ENCODE results near the gene LRRC56.

Gene LRRC56

GRCh38 chr11:575313-575995 is 38.1 kb downstream of the LRRC56 start:
- peak; percentile 61 for DNase-seq (ENCODE audit: low spot score)

- DNase-seq (ENCODE audit: low spot score): peak; percentile 94
Observed at GRCh38 chr11:575996-576768, 38.9 kb downstream of the LRRC56 start, which contains the start of gene PHRF1. Gene PHRF1 (plus strand): TSS chr11:576470. CDS start chr11:581513, 5,043 bp downstream.

- no peak for DNase-seq (ENCODE audit: low spot score)
Observed at GRCh38 chr11:576811-577610, 39.7 kb downstream of the LRRC56 start.

GRCh38 chr11:577611-577894 is 40.2 kb downstream of the LRRC56 start:
- no peak for DNase-seq (ENCODE audit: low spot score)

- DNase-seq (ENCODE audit: low spot score): no peak
Observed at GRCh38 chr11:578276-579035, 41.1 kb downstream of the LRRC56 start.

- no peak for DNase-seq (ENCODE audit: low spot score)
Observed at GRCh38 chr11:579830-580601, 42.7 kb downstream of the LRRC56 start.

- no peak for DNase-seq (ENCODE audit: low spot score)
Observed at GRCh38 chr11:581342-581741, 44.0 kb downstream of the LRRC56 start.

GRCh38 chr11:581752-582151 is 44.4 kb downstream of the LRRC56 start:
- DNase-seq (ENCODE audit: low spot score): no peak

GRCh38 chr11:584287-584686 is 47.0 kb downstream of the LRRC56 start:
- DNase-seq (ENCODE audit: low spot score): no peak

GRCh38 chr11:586376-587316 is 49.3 kb downstream of the LRRC56 start:
- no peak for DNase-seq (ENCODE audit: low spot score)

GRCh38 chr11:587546-587945 is 50.2 kb downstream of the LRRC56 start:
- DNase-seq (ENCODE audit: low spot score): no peak

GRCh38 chr11:587978-588380 is 50.7 kb downstream of the LRRC56 start:
- DNase-seq (ENCODE audit: low spot score): no peak

GRCh38 chr11:589798-590197 is 52.5 kb downstream of the LRRC56 start:
- no peak for DNase-seq (ENCODE audit: low spot score)

GRCh38 chr11:590997-591396 is 53.7 kb downstream of the LRRC56 start:
- DNase-seq (ENCODE audit: low spot score): no peak

- no peak for DNase-seq (ENCODE audit: low spot score)
Observed at GRCh38 chr11:592501-592900, 55.2 kb downstream of the LRRC56 start.

- DNase-seq (ENCODE audit: low spot score): no peak
Observed at GRCh38 chr11:592918-593317, 55.6 kb downstream of the LRRC56 start.

- DNase-seq (ENCODE audit: low spot score): no peak
Observed at GRCh38 chr11:593347-593746, 56.0 kb downstream of the LRRC56 start.

GRCh38 chr11:595400-595799 is 58.1 kb downstream of the LRRC56 start:
- no peak for DNase-seq (ENCODE audit: low spot score)

- no peak for DNase-seq (ENCODE audit: low spot score)
Observed at GRCh38 chr11:596374-596773, 59.0 kb downstream of the LRRC56 start.

- DNase-seq (ENCODE audit: low spot score): no peak
Observed at GRCh38 chr11:597166-597725, 59.9 kb downstream of the LRRC56 start.

All from RKO (cell line).